K562 (cell line): Measurements from ENCODE around the gene PDE6G. TPM values are rescaled to one million over a fixed set of nuclear protein-coding genes. Genes with fewer than 3 reads are reported as not detected.

Source experiments
- GTF2F1 ChIP-seq: IDR thresholded peaks from 2 replicates; pipeline ENCODE4 v1.6.1; 2011; ENCODE audit warnings: low read depth, low read length, improper control_type of control experiment
- KDM1A ChIP-seq, 2 experiments: fragments of 450-650 bp; IDR thresholded peaks; 2 replicates each; pipeline ENCODE4 v1.6.1; 2016; ENCODE audit warnings: mild to moderate bottlenecking in 2 of 2
- NFXL1 ChIP-seq: fragments of 450-650 bp; formaldehyde crosslinking; IDR thresholded peaks from 2 replicates; pipeline ENCODE4 v1.4.0; 2021; ENCODE audit warnings: mild to moderate bottlenecking
- PURB ChIP-seq: sonication (generic); formaldehyde crosslinking; IDR thresholded peaks from 2 replicates; pipeline ENCODE4 v1.9.0; 2021; ENCODE audit warnings: low read depth, mild to moderate bottlenecking, missing genetic modification reagents
- VEZF1 ChIP-seq: fragments of 200-800 bp; sonication (Bioruptor generic); IDR thresholded peaks from 2 replicates; pipeline ENCODE4 v1.6.1; 2017; ENCODE audit warnings: missing genetic modification characterization, missing compliant biosample characterization
- ZNF280B ChIP-seq: fragments of 250-450 bp; sonication (Bioruptor Pico); IDR thresholded peaks from 2 replicates; pipeline ENCODE4 v1.5.1; 2021; ENCODE audit warnings: mild to moderate bottlenecking
- polyA plus RNA-seq, 8 experiments: library from polyadenylated mRNA; depleted of rRNA in 4 of 8; stranded (reverse) in 5 of 8; unstranded in 3 of 8; fragments of >200 nt; fragmentation: Nextera tagmentation in 2 of 8; fragmentation: Illumina TruSeq in 1 of 8; extraction: Ambion mirVana in 2 of 8; extraction: Trizol in 1 of 8; gene quantifications; 2 replicates each; pipeline versions ENCODE4 v1.2.1 to v1.2.3, GENCODE V29; 2011 to 2014; ENCODE audit warnings: inconsistent platforms in 1 of 8, missing spikeins in 1 of 8
- total RNA-seq, 7 experiments: library from RNA; depleted of rRNA in 6 of 7; stranded (reverse); fragments of >200 nt in 6 of 7; fragmentation: Illumina TruSeq in 2 of 7; extraction: Trizol in 2 of 7; gene quantifications; 2 replicates each; pipeline versions ENCODE4 v1.2.1 to v1.2.3, GENCODE V29; 2011 to 2021; ENCODE audit warnings: low replicate concordance in 1 of 7
- TF ChIP-seq, protein P1 (sequence below): fragments of 250-450 bp; sonication (Bioruptor Pico); IDR thresholded peaks from 2 replicates; pipeline ENCODE4 v1.4.0; 2020; ENCODE audit warnings: mild to moderate bottlenecking, moderate library complexity
- TF ChIP-seq, protein P2 (sequence below): fragments of 450-650 bp; IDR thresholded peaks from 2 replicates; pipeline ENCODE4 v1.6.1; 2016; ENCODE audit warnings: mild to moderate bottlenecking, moderate library complexity

PDE6G gene
- total and polyA plus RNA-seq, 9 of the 15 experiments (the other 6 are each of a cell fraction or from before 2014, with no cell fraction given), result 0.14 to 0.59 TPM; not detected in 7

- TF ChIP-seq, protein P1, sequence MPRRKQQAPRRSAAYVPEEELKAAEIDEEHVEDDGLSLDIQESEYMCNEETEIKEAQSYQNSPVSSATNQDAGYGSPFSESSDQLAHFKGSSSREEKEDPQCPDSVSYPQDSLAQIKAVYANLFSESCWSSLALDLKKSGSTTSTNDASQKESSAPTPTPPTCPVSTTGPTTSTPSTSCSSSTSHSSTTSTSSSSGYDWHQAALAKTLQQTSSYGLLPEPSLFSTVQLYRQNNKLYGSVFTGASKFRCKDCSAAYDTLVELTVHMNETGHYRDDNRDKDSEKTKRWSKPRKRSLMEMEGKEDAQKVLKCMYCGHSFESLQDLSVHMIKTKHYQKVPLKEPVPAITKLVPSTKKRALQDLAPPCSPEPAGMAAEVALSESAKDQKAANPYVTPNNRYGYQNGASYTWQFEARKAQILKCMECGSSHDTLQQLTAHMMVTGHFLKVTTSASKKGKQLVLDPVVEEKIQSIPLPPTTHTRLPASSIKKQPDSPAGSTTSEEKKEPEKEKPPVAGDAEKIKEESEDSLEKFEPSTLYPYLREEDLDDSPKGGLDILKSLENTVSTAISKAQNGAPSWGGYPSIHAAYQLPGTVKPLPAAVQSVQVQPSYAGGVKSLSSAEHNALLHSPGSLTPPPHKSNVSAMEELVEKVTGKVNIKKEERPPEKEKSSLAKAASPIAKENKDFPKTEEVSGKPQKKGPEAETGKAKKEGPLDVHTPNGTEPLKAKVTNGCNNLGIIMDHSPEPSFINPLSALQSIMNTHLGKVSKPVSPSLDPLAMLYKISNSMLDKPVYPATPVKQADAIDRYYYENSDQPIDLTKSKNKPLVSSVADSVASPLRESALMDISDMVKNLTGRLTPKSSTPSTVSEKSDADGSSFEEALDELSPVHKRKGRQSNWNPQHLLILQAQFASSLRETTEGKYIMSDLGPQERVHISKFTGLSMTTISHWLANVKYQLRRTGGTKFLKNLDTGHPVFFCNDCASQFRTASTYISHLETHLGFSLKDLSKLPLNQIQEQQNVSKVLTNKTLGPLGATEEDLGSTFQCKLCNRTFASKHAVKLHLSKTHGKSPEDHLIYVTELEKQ (CRISPR knock-in tag), result peak; percentile 83
- TF ChIP-seq GTF2F1 (no peak), VEZF1 (CRISPR knock-in tag) (peak; percentile 51), NFXL1 (CRISPR knock-in tag) (peak; percentile 80; the same call in 1 of the 2 replicates), KDM1A (IDR thresholded peaks at IDR 0.05) (no peak), PURB (CRISPR knock-in tag) (no peak), ZNF280B (CRISPR knock-in tag) (no peak)
- TF ChIP-seq, protein P2, sequence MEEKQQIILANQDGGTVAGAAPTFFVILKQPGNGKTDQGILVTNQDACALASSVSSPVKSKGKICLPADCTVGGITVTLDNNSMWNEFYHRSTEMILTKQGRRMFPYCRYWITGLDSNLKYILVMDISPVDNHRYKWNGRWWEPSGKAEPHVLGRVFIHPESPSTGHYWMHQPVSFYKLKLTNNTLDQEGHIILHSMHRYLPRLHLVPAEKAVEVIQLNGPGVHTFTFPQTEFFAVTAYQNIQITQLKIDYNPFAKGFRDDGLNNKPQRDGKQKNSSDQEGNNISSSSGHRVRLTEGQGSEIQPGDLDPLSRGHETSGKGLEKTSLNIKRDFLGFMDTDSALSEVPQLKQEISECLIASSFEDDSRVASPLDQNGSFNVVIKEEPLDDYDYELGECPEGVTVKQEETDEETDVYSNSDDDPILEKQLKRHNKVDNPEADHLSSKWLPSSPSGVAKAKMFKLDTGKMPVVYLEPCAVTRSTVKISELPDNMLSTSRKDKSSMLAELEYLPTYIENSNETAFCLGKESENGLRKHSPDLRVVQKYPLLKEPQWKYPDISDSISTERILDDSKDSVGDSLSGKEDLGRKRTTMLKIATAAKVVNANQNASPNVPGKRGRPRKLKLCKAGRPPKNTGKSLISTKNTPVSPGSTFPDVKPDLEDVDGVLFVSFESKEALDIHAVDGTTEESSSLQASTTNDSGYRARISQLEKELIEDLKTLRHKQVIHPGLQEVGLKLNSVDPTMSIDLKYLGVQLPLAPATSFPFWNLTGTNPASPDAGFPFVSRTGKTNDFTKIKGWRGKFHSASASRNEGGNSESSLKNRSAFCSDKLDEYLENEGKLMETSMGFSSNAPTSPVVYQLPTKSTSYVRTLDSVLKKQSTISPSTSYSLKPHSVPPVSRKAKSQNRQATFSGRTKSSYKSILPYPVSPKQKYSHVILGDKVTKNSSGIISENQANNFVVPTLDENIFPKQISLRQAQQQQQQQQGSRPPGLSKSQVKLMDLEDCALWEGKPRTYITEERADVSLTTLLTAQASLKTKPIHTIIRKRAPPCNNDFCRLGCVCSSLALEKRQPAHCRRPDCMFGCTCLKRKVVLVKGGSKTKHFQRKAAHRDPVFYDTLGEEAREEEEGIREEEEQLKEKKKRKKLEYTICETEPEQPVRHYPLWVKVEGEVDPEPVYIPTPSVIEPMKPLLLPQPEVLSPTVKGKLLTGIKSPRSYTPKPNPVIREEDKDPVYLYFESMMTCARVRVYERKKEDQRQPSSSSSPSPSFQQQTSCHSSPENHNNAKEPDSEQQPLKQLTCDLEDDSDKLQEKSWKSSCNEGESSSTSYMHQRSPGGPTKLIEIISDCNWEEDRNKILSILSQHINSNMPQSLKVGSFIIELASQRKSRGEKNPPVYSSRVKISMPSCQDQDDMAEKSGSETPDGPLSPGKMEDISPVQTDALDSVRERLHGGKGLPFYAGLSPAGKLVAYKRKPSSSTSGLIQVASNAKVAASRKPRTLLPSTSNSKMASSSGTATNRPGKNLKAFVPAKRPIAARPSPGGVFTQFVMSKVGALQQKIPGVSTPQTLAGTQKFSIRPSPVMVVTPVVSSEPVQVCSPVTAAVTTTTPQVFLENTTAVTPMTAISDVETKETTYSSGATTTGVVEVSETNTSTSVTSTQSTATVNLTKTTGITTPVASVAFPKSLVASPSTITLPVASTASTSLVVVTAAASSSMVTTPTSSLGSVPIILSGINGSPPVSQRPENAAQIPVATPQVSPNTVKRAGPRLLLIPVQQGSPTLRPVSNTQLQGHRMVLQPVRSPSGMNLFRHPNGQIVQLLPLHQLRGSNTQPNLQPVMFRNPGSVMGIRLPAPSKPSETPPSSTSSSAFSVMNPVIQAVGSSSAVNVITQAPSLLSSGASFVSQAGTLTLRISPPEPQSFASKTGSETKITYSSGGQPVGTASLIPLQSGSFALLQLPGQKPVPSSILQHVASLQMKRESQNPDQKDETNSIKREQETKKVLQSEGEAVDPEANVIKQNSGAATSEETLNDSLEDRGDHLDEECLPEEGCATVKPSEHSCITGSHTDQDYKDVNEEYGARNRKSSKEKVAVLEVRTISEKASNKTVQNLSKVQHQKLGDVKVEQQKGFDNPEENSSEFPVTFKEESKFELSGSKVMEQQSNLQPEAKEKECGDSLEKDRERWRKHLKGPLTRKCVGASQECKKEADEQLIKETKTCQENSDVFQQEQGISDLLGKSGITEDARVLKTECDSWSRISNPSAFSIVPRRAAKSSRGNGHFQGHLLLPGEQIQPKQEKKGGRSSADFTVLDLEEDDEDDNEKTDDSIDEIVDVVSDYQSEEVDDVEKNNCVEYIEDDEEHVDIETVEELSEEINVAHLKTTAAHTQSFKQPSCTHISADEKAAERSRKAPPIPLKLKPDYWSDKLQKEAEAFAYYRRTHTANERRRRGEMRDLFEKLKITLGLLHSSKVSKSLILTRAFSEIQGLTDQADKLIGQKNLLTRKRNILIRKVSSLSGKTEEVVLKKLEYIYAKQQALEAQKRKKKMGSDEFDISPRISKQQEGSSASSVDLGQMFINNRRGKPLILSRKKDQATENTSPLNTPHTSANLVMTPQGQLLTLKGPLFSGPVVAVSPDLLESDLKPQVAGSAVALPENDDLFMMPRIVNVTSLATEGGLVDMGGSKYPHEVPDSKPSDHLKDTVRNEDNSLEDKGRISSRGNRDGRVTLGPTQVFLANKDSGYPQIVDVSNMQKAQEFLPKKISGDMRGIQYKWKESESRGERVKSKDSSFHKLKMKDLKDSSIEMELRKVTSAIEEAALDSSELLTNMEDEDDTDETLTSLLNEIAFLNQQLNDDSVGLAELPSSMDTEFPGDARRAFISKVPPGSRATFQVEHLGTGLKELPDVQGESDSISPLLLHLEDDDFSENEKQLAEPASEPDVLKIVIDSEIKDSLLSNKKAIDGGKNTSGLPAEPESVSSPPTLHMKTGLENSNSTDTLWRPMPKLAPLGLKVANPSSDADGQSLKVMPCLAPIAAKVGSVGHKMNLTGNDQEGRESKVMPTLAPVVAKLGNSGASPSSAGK, result peak; percentile 98
These were observed 9.1 kb upstream of the PDE6G start (continued) for GRCh38 chr17:81665205-81666091.
